A673 (cell line): ENCODE measurements around the gene MICU1. TPM values are rescaled to one million over a fixed set of nuclear protein-coding genes. Genes with fewer than 3 reads are reported as not detected.

Source experiments
- BruUV-seq: library from RNA; stranded (reverse); fragments of 400-500 nt; replicated peaks from 2 replicates; lab custom pipeline; 2021; lab: Mats Ljungman, UMichigan
- CTCF ChIA-PET: fragments of 300-600 bp; sonication (Branson Sonifier 250); formaldehyde crosslinking; loops from one replicate; lab custom pipeline; 2022; ENCODE audit warnings: antibody characterized with exemption; lab: Charles Lee
- POLR2A ChIA-PET: fragments of 300-600 bp; sonication (Branson Sonifier 250); formaldehyde crosslinking; loops from one replicate; lab custom pipeline; 2022; ENCODE audit warnings: antibody characterized with exemption; ENCODE audit not compliant: low non-redundant PET; lab: Charles Lee
- DNase-seq: peaks from one replicate; pipeline ENCODE4 v3.0.0-alpha.2; 2015; ENCODE audit warnings: low spot score
- H3K27ac ChIP-seq: fragments of 200-600 bp; sonication (generic); 2 replicates; pipeline ENCODE4 v1.5.1; 2016; ENCODE audit warnings: mixed run types, low read depth, mild to moderate bottlenecking, mixed read lengths, antibody characterized with exemption, low read length; ENCODE audit not compliant: poor library complexity, severe bottlenecking
- H3K27me3 ChIP-seq: fragments of 200-600 bp; sonication (generic); replicated peaks from 2 replicates; pipeline ENCODE4 v1.6.1; 2017; ENCODE audit warnings: mixed run types, low read depth, mild to moderate bottlenecking, mixed read lengths, antibody characterized with exemption, low read length; ENCODE audit not compliant: insufficient read depth, poor library complexity
- H3K36me3 ChIP-seq: fragments of 200-600 bp; sonication (generic); 2 replicates; pipeline ENCODE4 v1.6.1; 2016; ENCODE audit warnings: mixed run types, mild to moderate bottlenecking, mixed read lengths, antibody characterized with exemption, low read length; ENCODE audit not compliant: insufficient read depth, poor library complexity, severe bottlenecking
- H3K4me1 ChIP-seq: fragments of 200-600 bp; sonication (generic); 2 replicates; pipeline ENCODE4 v1.6.1; 2017; ENCODE audit warnings: mixed run types, mild to moderate bottlenecking, mixed read lengths, antibody characterized with exemption, low read length; ENCODE audit not compliant: insufficient read depth, poor library complexity, severe bottlenecking
- H3K4me3 ChIP-seq: fragments of 200-600 bp; sonication (generic); 2 replicates; pipeline ENCODE4 v1.5.1; 2016; ENCODE audit warnings: low read depth, mixed run types, mild to moderate bottlenecking, mixed read lengths, low read length; ENCODE audit not compliant: poor library complexity, severe bottlenecking
- H3K9me3 ChIP-seq: fragments of 200-600 bp; sonication (generic); 2 replicates; pipeline ENCODE4 v1.6.1; 2016; ENCODE audit warnings: mixed run types, low read depth, mild to moderate bottlenecking, mixed read lengths, antibody characterized with exemption, low read length; ENCODE audit not compliant: poor library complexity, severe bottlenecking
- EZH2 ChIP-seq: fragments of 200-600 bp; sonication (generic); IDR thresholded peaks from 2 replicates; pipeline ENCODE4 v1.6.1; 2017; ENCODE audit warnings: borderline replicate concordance, low read depth, mild to moderate bottlenecking, mixed read lengths, antibody characterized with exemption, low read length; ENCODE audit not compliant: poor library complexity, severe bottlenecking
- intact Hi-C: fragments of 100-400 bp; cut with micrococcal nuclease; formaldehyde crosslinking; loops from one replicate; pipeline ENCODE4 v1.10.0; 2022; ENCODE audit not compliant: unreplicated experiment
- total RNA-seq: library from RNA; stranded (reverse); gene quantifications from 2 replicates; pipeline ENCODE4 v1.2.3, GENCODE V29; 2021
- TF ChIP-seq, protein P1 (sequence below): fragments of 300-800, 200-600 bp; sonication (generic); conservative IDR thresholded peaks from 2 replicates; pipeline ENCODE4 v1.5.1; 2017; ENCODE audit warnings: low read depth, mild to moderate bottlenecking, antibody characterized with exemption, low read length, moderate library complexity, mixed read lengths

MICU1 gene
- total RNA-seq, 1 experiment from 2014 or later = 37.7 TPM

GRCh38 chr10:72615970-72616369 is 9.9 kb downstream of the MICU1 start:
- DNase-seq = no peak
- no peak overlapping the region for H3K4me3 ChIP-seq
- intact Hi-C loops = loop anchor here (10.0 kb wide), 1 partner anchor 251 kb away; no protein-coding TSS in a partner anchor
- H3K27me3 ChIP-seq = no peaks in the 10 kb centered on the region
- no peak for TF ChIP-seq EZH2
- TF ChIP-seq, protein P1, sequence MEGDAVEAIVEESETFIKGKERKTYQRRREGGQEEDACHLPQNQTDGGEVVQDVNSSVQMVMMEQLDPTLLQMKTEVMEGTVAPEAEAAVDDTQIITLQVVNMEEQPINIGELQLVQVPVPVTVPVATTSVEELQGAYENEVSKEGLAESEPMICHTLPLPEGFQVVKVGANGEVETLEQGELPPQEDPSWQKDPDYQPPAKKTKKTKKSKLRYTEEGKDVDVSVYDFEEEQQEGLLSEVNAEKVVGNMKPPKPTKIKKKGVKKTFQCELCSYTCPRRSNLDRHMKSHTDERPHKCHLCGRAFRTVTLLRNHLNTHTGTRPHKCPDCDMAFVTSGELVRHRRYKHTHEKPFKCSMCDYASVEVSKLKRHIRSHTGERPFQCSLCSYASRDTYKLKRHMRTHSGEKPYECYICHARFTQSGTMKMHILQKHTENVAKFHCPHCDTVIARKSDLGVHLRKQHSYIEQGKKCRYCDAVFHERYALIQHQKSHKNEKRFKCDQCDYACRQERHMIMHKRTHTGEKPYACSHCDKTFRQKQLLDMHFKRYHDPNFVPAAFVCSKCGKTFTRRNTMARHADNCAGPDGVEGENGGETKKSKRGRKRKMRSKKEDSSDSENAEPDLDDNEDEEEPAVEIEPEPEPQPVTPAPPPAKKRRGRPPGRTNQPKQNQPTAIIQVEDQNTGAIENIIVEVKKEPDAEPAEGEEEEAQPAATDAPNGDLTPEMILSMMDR = no peak
- ChIA-PET POLR2A (no interaction called here), CTCF (no interaction called here)
- peaks cover 14% of the 10 kb centered on the region for H3K4me1 ChIP-seq
- H3K36me3 ChIP-seq = no peaks in the 10 kb centered on the region
- H3K27ac ChIP-seq = no peak overlapping the region
- H3K9me3 ChIP-seq = no peaks in the 10 kb centered on the region
- BruUV-seq = no TSS peak

- peak; percentile 98 for DNase-seq
Measured at GRCh38 chr10:72612203-72612826, 13.6 kb downstream of the MICU1 start.

GRCh38 chr10:72611783-72612182 is 14.1 kb downstream of the MICU1 start:
- no TSS peak for BruUV-seq
- peak; percentile 41 for DNase-seq
- H3K27ac ChIP-seq = no peak overlapping the region
- peaks cover 14% of the 10 kb centered on the region for H3K4me1 ChIP-seq
- CTCF ChIA-PET = interaction anchor here (0.5 to 0.6 kb wide), 3 partner anchors 20 to 1270 kb away, joined by 4 to 5 read pairs (median 5); no protein-coding TSS in a partner anchor
- POLR2A ChIA-PET = no interaction called here
- H3K27me3 ChIP-seq = no peaks in the 10 kb centered on the region
- intact Hi-C loops = loop anchor here (10.0 kb wide), 1 partner anchor 247 kb away; no protein-coding TSS in a partner anchor
- H3K36me3 ChIP-seq = no peaks in the 10 kb centered on the region
- no peaks in the 10 kb centered on the region for H3K9me3 ChIP-seq
- peak overlapping the region; percentile 16 for H3K4me3 ChIP-seq
- TF ChIP-seq, protein P1 = no peak
- no peak for TF ChIP-seq EZH2

More at GRCh38 chr10:72612203-72612826, 13.6 kb downstream of the MICU1 start:
- Histone ChIP-seq H3K4me1 (peaks cover 14% of the 10 kb centered on the region), H3K27me3 (no peaks in the 10 kb centered on the region), H3K27ac (no peak overlapping the region), H3K4me3 (peak overlapping the region; percentile 16), H3K9me3 (no peaks in the 10 kb centered on the region), H3K36me3 (no peaks in the 10 kb centered on the region)
- no peak for TF ChIP-seq EZH2
- TF ChIP-seq, protein P1 = no peak
- no TSS peak for BruUV-seq
- ChIA-PET POLR2A (no interaction called here), CTCF (interaction anchor here (0.5 to 0.6 kb wide), 4 partner anchors 20 to 1337 kb away, joined by 3 to 5 read pairs (median 4); no protein-coding TSS in a partner anchor)
- intact Hi-C loops = loop anchor here (10.0 kb wide), 1 partner anchor 248 kb away; no protein-coding TSS in a partner anchor
